HepG2 (cell line): ENCODE measurements around the gene SCAMP3. TPM values are rescaled to one million over a fixed set of nuclear protein-coding genes. Genes with fewer than 3 reads are reported as not detected.

Experiments used
- ATAC-seq: fragments of 200-7000 bp; cut with Tn5 transposase; 3 replicates; pipeline ENCODE4 v1.9.1; 2020; ENCODE audit warnings: mild to moderate bottlenecking, moderate library complexity
- BruUV-seq: library from RNA; stranded (reverse); fragments of 400-500 nt; replicated peaks from 2 replicates; lab custom pipeline; 2021; lab: Mats Ljungman, UMichigan
- CTCF ChIA-PET: fragments of 300-600 bp; formaldehyde crosslinking; extraction: SDS; loops from one replicate; lab custom pipeline; 2021; ENCODE audit warnings: low total read pairs, inconsistent platforms, low intra/inter-chr PET ratio; lab: Yijun Ruan, JAX
- POLR2A ChIA-PET: fragments of 350-600 bp; sonication (Branson Sonifier 250); formaldehyde crosslinking; loops from one replicate; lab custom pipeline; 2020; ENCODE audit warnings: antibody characterized with exemption, inconsistent platforms; lab: Yijun Ruan, JAX
- DNase-seq: peaks from one replicate; pipeline ENCODE4 v3.0.0-alpha.2; 2015; ENCODE audit warnings: low spot score
- FAIRE-seq: peaks from 3 replicates; lab custom pipeline; 2011; peaks lifted over from hg19 to GRCh38; lab: Jason Lieb, UNC
- H2AFZ ChIP-seq: one replicate; pipeline ENCODE4 v1.6.1; 2011; ENCODE audit warnings: low read length, inconsistent platforms
- H3K27ac ChIP-seq: fragments of 300-600 bp; 3 replicates; pipeline ENCODE4 v1.8.0; 2011; ENCODE audit warnings: mixed run types, mild to moderate bottlenecking, mixed read lengths, low read length, inconsistent platforms; ENCODE audit not compliant: insufficient read depth; ENCODE audit errors: extremely low read length
- H3K27me3 ChIP-seq, 2 experiments: fragments of 200-600 bp in 1 of 2; 2 replicates in 1 of 2; 3 replicates in 1 of 2; pipeline versions ENCODE4 v1.6.0 to v1.8.0; 2011; ENCODE audit warnings: low read length in 2 of 2, mild to moderate bottlenecking in 2 of 2, moderate library complexity in 2 of 2, inconsistent platforms in 1 of 2; ENCODE audit not compliant: insufficient read depth in 2 of 2, control insufficient read depth in 1 of 2
- H3K36me3 ChIP-seq, 2 experiments: fragments of 200-600 bp in 1 of 2; replicated peaks in 1 of 2; 2 replicates in 1 of 2; 3 replicates in 1 of 2; pipeline versions ENCODE4 v1.5.1 to v1.8.0; 2011; ENCODE audit warnings: low read length in 2 of 2, inconsistent platforms in 1 of 2; ENCODE audit not compliant: insufficient read depth in 2 of 2, control insufficient read depth in 1 of 2
- H3K4me1 ChIP-seq: 2 replicates; pipeline ENCODE4 v1.5.1; 2012; ENCODE audit warnings: low read length, inconsistent platforms; ENCODE audit not compliant: insufficient read depth
- H3K4me2 ChIP-seq: 2 replicates; pipeline ENCODE4 v1.6.0; 2011; ENCODE audit warnings: low read depth, low read length, inconsistent platforms
- H3K4me3 ChIP-seq, 3 experiments: fragments of 200-600 bp in 1 of 3; sonication (generic), shearing (Covaris generic) in 1 of 3; replicated peaks in 1 of 3; 2 replicates each; pipeline ENCODE4 v1.5.1; 2011 to 2016; ENCODE audit warnings: low read length in 3 of 3, inconsistent platforms in 2 of 3, low read depth in 2 of 3, mild to moderate bottlenecking in 2 of 3, control low read depth in 1 of 3, mixed read lengths in 1 of 3; ENCODE audit not compliant: insufficient read depth in 1 of 3
- H3K79me2 ChIP-seq: one replicate; pipeline ENCODE4 v1.6.1; 2011; ENCODE audit warnings: low read length, inconsistent platforms; ENCODE audit not compliant: insufficient read depth
- H3K9ac ChIP-seq: 2 replicates; pipeline ENCODE4 v1.6.0; 2011; ENCODE audit warnings: mild to moderate bottlenecking, low read depth, low read length, inconsistent platforms; ENCODE audit not compliant: insufficient read depth
- H3K9me3 ChIP-seq: 2 replicates; pipeline ENCODE4 v1.5.1; 2012; ENCODE audit warnings: mild to moderate bottlenecking, low read length
- H4K20me1 ChIP-seq: 2 replicates; pipeline ENCODE4 v1.6.0; 2011; ENCODE audit warnings: inconsistent platforms, mild to moderate bottlenecking, low read length, moderate library complexity; ENCODE audit not compliant: insufficient read depth
- ELF3 ChIP-seq: IDR thresholded peaks from 2 replicates; pipeline ENCODE4 v1.6.1; 2016; ENCODE audit warnings: missing genetic modification reagents, missing compliant biosample characterization
- GPN1 ChIP-seq: sonication (generic); formaldehyde crosslinking; IDR thresholded peaks from 2 replicates; pipeline ENCODE4 v1.5.1; 2020; ENCODE audit warnings: missing genetic modification reagents, borderline replicate concordance
- HDAC6 ChIP-seq: fragments of 200-600 bp; sonication (generic); IDR thresholded peaks from 2 replicates; pipeline ENCODE4 v1.7.0; 2017; ENCODE audit warnings: mild to moderate bottlenecking, antibody characterized with exemption, low read length, low read depth
- MEIS2 ChIP-seq: sonication (generic); formaldehyde crosslinking; IDR thresholded peaks from 2 replicates; pipeline ENCODE4 v1.9.0; 2021; ENCODE audit warnings: mild to moderate bottlenecking, missing genetic modification reagents
- PAF1 ChIP-seq: IDR thresholded peaks from 2 replicates; pipeline ENCODE4 v1.6.1; 2016; ENCODE audit warnings: missing genetic modification reagents, missing compliant biosample characterization
- POLR2G ChIP-seq: fragments of 200-400 bp; formaldehyde crosslinking; IDR thresholded peaks from 2 replicates; pipeline ENCODE4 v1.6.1; 2018; ENCODE audit warnings: mild to moderate bottlenecking, low read depth, low read length, moderate library complexity
- SRY ChIP-seq: sonication (generic); formaldehyde crosslinking; IDR thresholded peaks from 2 replicates; pipeline ENCODE4 v1.8.0; 2022; ENCODE audit warnings: mild to moderate bottlenecking, missing genetic modification reagents
- ZNF432 ChIP-seq: sonication (generic); formaldehyde crosslinking; IDR thresholded peaks from 2 replicates; pipeline ENCODE4 v1.5.0; 2020; ENCODE audit warnings: missing genetic modification reagents, mild to moderate bottlenecking, borderline replicate concordance
- ZNF598 ChIP-seq: sonication (generic); formaldehyde crosslinking; IDR thresholded peaks from 2 replicates; pipeline ENCODE4 v1.5.1; 2020; ENCODE audit warnings: mild to moderate bottlenecking, missing genetic modification reagents, borderline replicate concordance
- ZNF775 ChIP-seq: sonication (generic); formaldehyde crosslinking; IDR thresholded peaks from 2 replicates; pipeline ENCODE4 v1.4.0; 2020; ENCODE audit warnings: missing genetic modification reagents, mild to moderate bottlenecking, moderate library complexity, borderline replicate concordance
- ZZZ3 ChIP-seq: sonication (generic); formaldehyde crosslinking; IDR thresholded peaks from 2 replicates; pipeline ENCODE4 v1.4.0; 2020; ENCODE audit warnings: missing genetic modification reagents, mild to moderate bottlenecking, borderline replicate concordance
- WGBS: methylation state at CpG from one replicate; pipeline ENCODE4 v1.1.6; 2017; ENCODE audit warnings: low lambda C conversion rate; 5-methylcytosine and 5-hydroxymethylcytosine counted together
- in situ Hi-C: cut with HindIII; loops from 2 replicates; pipeline ENCODE4 v1.10.0; 2017; ENCODE audit warnings: low pct_unique_long_range_greater_than_20kb; ENCODE audit not compliant: extremely low pct_ligation_motif_present
- intact Hi-C: fragments of 100-400 bp; cut with micrococcal nuclease; formaldehyde crosslinking; loops from one replicate; pipeline ENCODE4 v1.10.0; 2022; ENCODE audit not compliant: unreplicated experiment
- polyA plus RNA-seq, 8 experiments: library from polyadenylated mRNA; depleted of rRNA in 3 of 8; stranded (reverse) in 7 of 8; unstranded in 1 of 8; fragments of >200 nt; fragmentation: Illumina TruSeq in 4 of 8; extraction: Trizol in 4 of 8; gene quantifications; 2 replicates each; pipeline versions ENCODE4 v1.2.1 to v1.2.3, GENCODE V29; 2011 to 2016; ENCODE audit warnings: low read depth in 4 of 8, missing spikeins in 1 of 8, mixed read lengths in 1 of 8; ENCODE audit not compliant: insufficient read depth in 1 of 8
- total RNA-seq, 5 experiments: library from RNA; depleted of rRNA; stranded (reverse); fragments of >200 nt; fragmentation: Illumina TruSeq; extraction: Trizol; gene quantifications; 2 replicates each; pipeline ENCODE4 v1.2.3, GENCODE V29; 2016; ENCODE audit warnings: low read depth in 1 of 5
- TF ChIP-seq, protein P1 (sequence below): IDR thresholded peaks from 2 replicates; pipeline ENCODE4 v1.6.1; 2016
- TF ChIP-seq, protein P2 (sequence below): sonication (generic); formaldehyde crosslinking; IDR thresholded peaks from 2 replicates; pipeline ENCODE4 v1.8.1; 2023; ENCODE audit warnings: mild to moderate bottlenecking, missing genetic modification reagents, borderline replicate concordance
- TF ChIP-seq, protein P3 (sequence below): sonication (generic); formaldehyde crosslinking; conservative IDR thresholded peaks from 2 replicates; pipeline ENCODE4 v1.5.0; 2020; ENCODE audit warnings: missing genetic modification reagents
- TF ChIP-seq, protein P4 (sequence below): IDR thresholded peaks from 2 replicates; pipeline ENCODE4 v1.6.1; 2016; ENCODE audit warnings: mild to moderate bottlenecking

The SCAMP3 gene
- total and polyA plus RNA-seq, 2 of the 13 experiments (the other 11 are each of a cell fraction or from before 2014, with no cell fraction given): 46.8 to 83.3 TPM

DNA sequence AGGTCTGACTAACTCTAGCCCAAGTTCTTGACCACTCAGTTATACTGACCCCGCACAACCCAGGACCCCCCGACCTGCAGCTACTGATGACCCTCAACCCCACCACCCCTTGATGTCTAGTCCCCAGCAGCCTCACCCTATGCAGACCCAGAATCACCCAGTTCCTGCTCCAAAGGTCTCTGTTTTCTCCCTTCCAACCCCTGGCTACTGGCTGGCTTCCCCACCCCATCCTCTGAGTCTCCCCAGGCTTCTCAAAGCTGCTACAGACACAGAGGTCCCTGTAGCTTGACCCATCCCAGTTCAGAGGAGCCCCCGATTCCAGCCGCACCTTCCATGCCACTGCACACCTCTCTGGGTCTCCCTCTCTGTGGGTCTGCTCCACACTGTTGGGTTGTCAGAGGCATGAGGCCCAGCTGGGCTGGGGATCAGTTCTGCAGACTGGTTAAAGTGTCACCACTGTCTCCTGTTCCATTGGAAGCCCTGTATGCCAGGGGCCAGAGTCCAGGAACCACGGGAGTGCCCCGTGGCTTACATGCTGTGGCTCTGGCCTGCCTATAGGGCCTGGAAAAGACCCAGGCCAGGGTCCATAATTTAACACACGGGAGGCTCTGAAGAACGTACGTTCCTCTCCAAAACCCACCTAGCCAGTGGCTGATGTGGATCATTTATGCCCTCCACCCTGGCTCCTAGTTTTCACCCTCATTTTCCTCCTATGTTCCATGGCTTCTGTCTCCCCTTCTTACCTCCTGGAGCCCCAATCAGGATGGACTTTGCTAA, 38.6 kb upstream of the SCAMP3 start (continued):
- TF ChIP-seq, protein P1, sequence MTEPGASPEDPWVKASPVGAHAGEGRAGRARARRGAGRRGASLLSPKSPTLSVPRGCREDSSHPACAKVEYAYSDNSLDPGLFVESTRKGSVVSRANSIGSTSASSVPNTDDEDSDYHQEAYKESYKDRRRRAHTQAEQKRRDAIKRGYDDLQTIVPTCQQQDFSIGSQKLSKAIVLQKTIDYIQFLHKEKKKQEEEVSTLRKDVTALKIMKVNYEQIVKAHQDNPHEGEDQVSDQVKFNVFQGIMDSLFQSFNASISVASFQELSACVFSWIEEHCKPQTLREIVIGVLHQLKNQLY (CRISPR knock-in tag): peak; percentile 100
- peak; percentile 79 for TF ChIP-seq POLR2G
- no peak for TF ChIP-seq GPN1 (CRISPR knock-in tag)
- no peak for TF ChIP-seq ZNF432
- TF ChIP-seq ZNF775 (CRISPR knock-in tag): no peak
- TF ChIP-seq ZZZ3 (CRISPR knock-in tag): peak; percentile 87; the same call in 1 of the 2 replicates
- TF ChIP-seq, protein P2, sequence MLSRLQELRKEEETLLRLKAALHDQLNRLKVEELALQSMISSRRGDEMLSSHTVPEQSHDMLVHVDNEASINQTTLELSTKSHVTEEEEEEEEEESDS (CRISPR knock-in tag): no peak
- no peak for TF ChIP-seq PAF1
- TF ChIP-seq, all 625 proteins: peak for 323

DNA sequence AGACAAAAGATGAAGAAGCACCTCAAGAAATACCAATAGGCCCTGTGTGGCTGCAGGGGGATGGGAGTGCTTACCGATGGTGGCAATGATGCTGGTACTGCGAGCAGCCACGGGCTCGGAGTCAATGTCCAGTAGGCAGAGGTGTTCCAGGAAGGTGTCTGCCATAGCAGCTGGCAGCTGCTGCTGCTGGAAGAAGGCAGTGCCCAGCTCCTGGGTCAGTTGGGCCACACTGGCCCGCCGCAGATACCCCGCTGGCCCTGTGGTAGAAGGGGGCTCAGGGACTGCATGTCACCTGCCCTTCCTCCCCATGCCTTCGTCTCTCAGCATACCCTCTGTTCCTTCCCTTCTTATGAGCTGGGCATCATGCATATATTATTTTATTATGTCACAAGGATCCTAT, 37.9 kb upstream of the SCAMP3 start:
- no peak for FAIRE-seq
- TF ChIP-seq, protein P3, sequence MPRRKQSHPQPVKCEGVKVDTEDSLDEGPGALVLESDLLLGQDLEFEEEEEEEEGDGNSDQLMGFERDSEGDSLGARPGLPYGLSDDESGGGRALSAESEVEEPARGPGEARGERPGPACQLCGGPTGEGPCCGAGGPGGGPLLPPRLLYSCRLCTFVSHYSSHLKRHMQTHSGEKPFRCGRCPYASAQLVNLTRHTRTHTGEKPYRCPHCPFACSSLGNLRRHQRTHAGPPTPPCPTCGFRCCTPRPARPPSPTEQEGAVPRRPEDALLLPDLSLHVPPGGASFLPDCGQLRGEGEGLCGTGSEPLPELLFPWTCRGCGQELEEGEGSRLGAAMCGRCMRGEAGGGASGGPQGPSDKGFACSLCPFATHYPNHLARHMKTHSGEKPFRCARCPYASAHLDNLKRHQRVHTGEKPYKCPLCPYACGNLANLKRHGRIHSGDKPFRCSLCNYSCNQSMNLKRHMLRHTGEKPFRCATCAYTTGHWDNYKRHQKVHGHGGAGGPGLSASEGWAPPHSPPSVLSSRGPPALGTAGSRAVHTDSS (CRISPR knock-in tag): 0 out of 2 replicates have a peak, but pooled peaks have one; percentile 39
- TF ChIP-seq ZNF598 (CRISPR knock-in tag) (0 out of 2 replicates have a peak, but pooled peaks have one; percentile 4), MEIS2 (CRISPR knock-in tag) (peak; percentile 43; the same call in 1 of the 2 replicates), ELF3 (CRISPR knock-in tag) (no peak), HDAC6 (no peak), SRY (no peak)
- TF ChIP-seq, protein P4, sequence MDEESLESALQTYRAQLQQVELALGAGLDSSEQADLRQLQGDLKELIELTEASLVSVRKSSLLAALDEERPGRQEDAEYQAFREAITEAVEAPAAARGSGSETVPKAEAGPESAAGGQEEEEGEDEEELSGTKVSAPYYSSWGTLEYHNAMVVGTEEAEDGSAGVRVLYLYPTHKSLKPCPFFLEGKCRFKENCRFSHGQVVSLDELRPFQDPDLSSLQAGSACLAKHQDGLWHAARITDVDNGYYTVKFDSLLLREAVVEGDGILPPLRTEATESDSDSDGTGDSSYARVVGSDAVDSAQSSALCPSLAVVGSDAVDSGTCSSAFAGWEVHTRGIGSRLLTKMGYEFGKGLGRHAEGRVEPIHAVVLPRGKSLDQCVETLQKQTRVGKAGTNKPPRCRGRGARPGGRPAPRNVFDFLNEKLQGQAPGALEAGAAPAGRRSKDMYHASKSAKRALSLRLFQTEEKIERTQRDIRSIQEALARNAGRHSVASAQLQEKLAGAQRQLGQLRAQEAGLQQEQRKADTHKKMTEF: no peak
- H3K4me1 ChIP-seq: peaks cover 67% of the 10 kb centered on the region
- no peaks in the 10 kb centered on the region for H4K20me1 ChIP-seq
- ATAC-seq: no peak
- H2AFZ ChIP-seq: no peak overlapping the region
- H3K9ac ChIP-seq: peak overlapping the region; percentile 77
- no peaks in the 10 kb centered on the region; a peak in 2 of 5 replicates for H3K36me3 ChIP-seq
- peak overlapping the region; percentile 89 for H3K4me2 ChIP-seq
- 78% methylated on average over 6 of the region's 8 CpGs for WGBS
- intact Hi-C loops: loop anchor here (10.0 kb wide), 1 partner anchor 95 kb away; the partner anchor contains the start of genes MTX1 and THBS3
- no peaks in the 10 kb centered on the region for H3K9me3 ChIP-seq
- H3K27ac ChIP-seq: peak overlapping the region; percentile 95
- ChIA-PET POLR2A (interaction anchor here (0.7 to 2.9 kb wide), 4 partner anchors 8 to 27 kb away, joined by 3 to 17 read pairs (median 10); partner anchors contain the start of gene CLK2), CTCF (no interaction called here)
- H3K4me3 ChIP-seq: peak overlapping the region in 2 of 3 experiments; percentile 44 to 69; a peak in 4 of 6 replicates
- no peaks in the 10 kb centered on the region; a peak in 1 of 5 replicates for H3K27me3 ChIP-seq
- BruUV-seq: no TSS peak
- DNase-seq: no peak
- in situ Hi-C loops: loop anchor here (10.0 kb wide), 1 partner anchor 45 kb away; the partner anchor contains the start of gene ENTREP3
- peaks cover 6% of the 10 kb centered on the region for H3K79me2 ChIP-seq
